ENCODE results near the gene THRA. TPM values are rescaled to one million over a fixed set of nuclear protein-coding genes. Genes with fewer than 3 reads are reported as not detected.

THRA gene
- total and polyA plus RNA-seq, 2 donors (not counting 3 experiments of a cell fraction or from before 2014, with no cell fraction given), result 17.4 to 29.6 TPM

- H3K27me3 ChIP-seq (ENCODE audit: control insufficient read depth in 2 of 2, insufficient read depth in 2 of 2, low read length in 2 of 2), result no peaks in the 10 kb centered on the region
- intact Hi-C loops (cut with micrococcal nuclease) (loop anchor here (1.0 to 2.0 kb wide), 6 partner anchors 24 to 73 kb away; partner anchors contain the start of gene THRA), dilution Hi-C loops (cut with MboI; ENCODE audit: extremely low pct_ligation_motif_present, low sequenced_read_pairs) (no loop called here)
- peaks cover 0 to 37% of the 10 kb centered on the region in 2 experiments for H3K36me3 ChIP-seq (ENCODE audit: control insufficient read depth in 2 of 2, extremely low read depth in 1 of 2, insufficient read depth in 2 of 2, low read length in 2 of 2)
- no peaks in the 10 kb centered on the region for H3K9me1 ChIP-seq (replicated peaks; ENCODE audit: control insufficient read depth, extremely low read depth, insufficient read depth, low read length)
- POLR2A ChIA-PET, result interaction anchor here (0.7 to 1.0 kb wide), 2 partner anchors 25 to 48 kb away, joined by 3 to 4 read pairs; no protein-coding TSS in a partner anchor
- no peak overlapping the region for H3K4me3 ChIP-seq (replicated peaks in 1 of 3; ENCODE audit: insufficient read depth in 1 of 3, low read depth in 1 of 3, low read length in 3 of 3)
- CTCF ChIA-PET, result interaction anchor here (0.7 to 3.6 kb wide), 23 partner anchors 9 to 128 kb away, joined by 3 to 62 read pairs (median 7); partner anchors contain the start of genes CSF3, MED24, NR1D1 and THRA
- no peaks in the 10 kb centered on the region for H3K9me3 ChIP-seq (replicated peaks; ENCODE audit: control insufficient read depth, insufficient read depth, low read length)
- H3K4me1 ChIP-seq (ENCODE audit: control insufficient read depth, extremely low read depth, insufficient read depth, low read length), result no peaks in the 10 kb centered on the region
- H3K9ac ChIP-seq (replicated peaks; ENCODE audit: extremely low read depth, insufficient read depth, low read length), result no peak overlapping the region
- peak; percentile 77 for FAIRE-seq
- no peaks in the 10 kb centered on the region for H3K79me2 ChIP-seq (ENCODE audit: control insufficient read depth, insufficient read depth, low read length)
- TF ChIP-seq MAX (IDR thresholded peaks at IDR 0.05; ENCODE audit: insufficient read depth, insufficient read length), result no peak
- peak; percentile 80 to 89 for TF ChIP-seq CTCF (IDR thresholded peaks at IDR 0.05; ENCODE audit: extremely low read depth in 1 of 2, insufficient read depth in 1 of 2, low read depth in 1 of 2, low read length in 2 of 2)
- no peak overlapping the region for H3K27ac ChIP-seq (ENCODE audit: insufficient read depth, low read depth, low read length)
- H3K4me2 ChIP-seq (ENCODE audit: insufficient read depth, low read length), result no peak overlapping the region
- H2AFZ ChIP-seq (ENCODE audit: low read depth, low read length), result no peak overlapping the region
- DNase-seq (ENCODE audit: low read depth, low spot score), result peak; percentile 40
- no peaks in the 10 kb centered on the region for H4K20me1 ChIP-seq (replicated peaks; ENCODE audit: control insufficient read depth, extremely low read depth, insufficient read depth, low read length)
- no TSS peak for BruUV-seq (replicated peaks)
Measured at GRCh38 chr17:40086150-40087044, 23.6 kb downstream of the THRA start.

Data from endothelial cell of umbilical vein (primary cell).